ENCODE measurements around the gene BRD3OS. TPM values are rescaled to one million over a fixed set of nuclear protein-coding genes. Genes with fewer than 3 reads are reported as not detected.

The BRD3OS gene
- total RNA-seq, 1 experiment from 2014 or later, result 13.5 TPM

- Histone ChIP-seq H3K4me3 (ENCODE audit: low read depth, low read length, poor library complexity, severe bottlenecking) (no peak overlapping the region), H3K27ac (ENCODE audit: low read depth, low read length, poor library complexity, severe bottlenecking) (no peak overlapping the region), H3K4me1 (ENCODE audit: insufficient read depth, low read length, poor library complexity, severe bottlenecking) (no peaks in the 10 kb centered on the region), H3K27me3 (replicated peaks; ENCODE audit: insufficient read depth, low read depth, low read length, poor library complexity) (no peaks in the 10 kb centered on the region), H3K36me3 (ENCODE audit: insufficient read depth, low read length, poor library complexity, severe bottlenecking) (peaks cover 62% of the 10 kb centered on the region), H3K9me3 (ENCODE audit: low read depth, low read length, poor library complexity, severe bottlenecking) (no peaks in the 10 kb centered on the region)
- intact Hi-C loops (cut with micrococcal nuclease; ENCODE audit: unreplicated experiment), result no loop called here
- ChIA-PET POLR2A (ENCODE audit: low non-redundant PET) (no interaction called here), CTCF (no interaction called here)
- no peak for DNase-seq (ENCODE audit: low spot score)
- no TSS peak for BruUV-seq (replicated peaks)
- TF ChIP-seq EZH2 (IDR thresholded peaks at IDR 0.05; ENCODE audit: borderline replicate concordance, low read depth, low read length, poor library complexity, severe bottlenecking), result no peak
- TF ChIP-seq CTCF (conservative IDR thresholded peaks at IDR 0.05; ENCODE audit: low read depth, low read length), result no peak
These were observed 14.9 kb downstream of the BRD3OS start for GRCh38 chr9:134040176-134040565.

DNA sequence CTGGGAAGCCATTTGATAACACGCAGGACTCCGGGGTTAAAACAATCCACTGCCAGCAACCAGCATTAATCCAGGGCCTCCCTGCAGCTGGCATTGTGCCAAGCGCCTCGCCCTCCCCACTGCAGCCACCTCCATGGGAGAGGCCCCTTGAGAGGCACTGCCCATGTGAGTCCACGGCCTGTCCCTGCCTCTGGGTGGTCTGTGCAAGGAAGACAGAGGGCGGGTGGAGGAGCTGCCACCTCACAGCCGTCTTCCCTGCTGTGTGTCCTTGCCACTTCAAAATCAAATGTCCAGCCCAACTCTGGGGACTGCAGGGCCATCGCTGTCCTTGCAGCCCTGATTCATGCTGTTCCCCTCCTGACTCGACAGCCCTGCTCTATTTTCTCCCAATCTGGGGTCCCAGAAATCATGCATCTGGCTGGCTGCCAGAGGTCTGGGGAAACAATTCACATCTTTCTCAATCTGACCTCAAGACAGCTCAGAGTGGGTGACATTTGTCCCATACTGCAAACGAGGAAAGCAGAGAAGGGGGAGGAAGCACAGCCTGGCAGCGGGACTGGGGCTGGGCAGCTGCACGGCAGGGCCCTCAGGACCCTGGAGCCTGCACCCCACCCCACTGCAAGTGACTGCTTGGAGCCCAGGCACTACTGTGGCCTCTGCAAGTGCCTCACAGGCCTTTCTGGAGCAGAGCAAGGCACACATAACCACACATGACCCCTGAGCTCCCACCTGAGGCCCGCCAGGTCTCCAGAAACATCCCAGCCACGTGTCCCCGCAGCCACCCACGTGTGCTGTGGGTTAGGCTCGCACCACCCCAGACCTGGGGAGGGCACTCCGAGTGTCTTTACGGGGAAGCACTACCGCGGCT is 15.7 kb downstream of the BRD3OS start:
- ChIA-PET POLR2A (ENCODE audit: low non-redundant PET) (no interaction called here), CTCF (no interaction called here)

GRCh38 chr9:134041649-134041962 is 16.3 kb downstream of the BRD3OS start:
- no peaks in the 10 kb centered on the region for H3K9me3 ChIP-seq (ENCODE audit: low read depth, low read length, poor library complexity, severe bottlenecking)
- no peaks in the 10 kb centered on the region for H3K27me3 ChIP-seq (replicated peaks; ENCODE audit: insufficient read depth, low read depth, low read length, poor library complexity)
- no peak for TF ChIP-seq CTCF (conservative IDR thresholded peaks at IDR 0.05; ENCODE audit: low read depth, low read length)
- no peak for TF ChIP-seq EZH2 (IDR thresholded peaks at IDR 0.05; ENCODE audit: borderline replicate concordance, low read depth, low read length, poor library complexity, severe bottlenecking)
- ChIA-PET CTCF (no interaction called here), POLR2A (ENCODE audit: low non-redundant PET) (no interaction called here)
- intact Hi-C loops (cut with micrococcal nuclease; ENCODE audit: unreplicated experiment), result no loop called here
- no peak overlapping the region for H3K4me3 ChIP-seq (ENCODE audit: low read depth, low read length, poor library complexity, severe bottlenecking)
- peaks cover 54% of the 10 kb centered on the region for H3K36me3 ChIP-seq (ENCODE audit: insufficient read depth, low read length, poor library complexity, severe bottlenecking)
- BruUV-seq (replicated peaks), result no TSS peak
- H3K27ac ChIP-seq (ENCODE audit: low read depth, low read length, poor library complexity, severe bottlenecking), result no peak overlapping the region
- H3K4me1 ChIP-seq (ENCODE audit: insufficient read depth, low read length, poor library complexity, severe bottlenecking), result no peaks in the 10 kb centered on the region
- DNase-seq (ENCODE audit: low spot score), result no peak

More for the DNA sequence above, 15.7 kb downstream of the BRD3OS start:
- intact Hi-C loops (cut with micrococcal nuclease; ENCODE audit: unreplicated experiment), result no loop called here
- no peaks in the 10 kb centered on the region for H3K9me3 ChIP-seq (ENCODE audit: low read depth, low read length, poor library complexity, severe bottlenecking)
- H3K4me1 ChIP-seq (ENCODE audit: insufficient read depth, low read length, poor library complexity, severe bottlenecking), result no peaks in the 10 kb centered on the region
- no peak overlapping the region for H3K27ac ChIP-seq (ENCODE audit: low read depth, low read length, poor library complexity, severe bottlenecking)
- peaks cover 59% of the 10 kb centered on the region for H3K36me3 ChIP-seq (ENCODE audit: insufficient read depth, low read length, poor library complexity, severe bottlenecking)
- H3K27me3 ChIP-seq (replicated peaks; ENCODE audit: insufficient read depth, low read depth, low read length, poor library complexity), result no peaks in the 10 kb centered on the region
- DNase-seq (ENCODE audit: low spot score), result no peak
- BruUV-seq (replicated peaks), result no TSS peak
- H3K4me3 ChIP-seq (ENCODE audit: low read depth, low read length, poor library complexity, severe bottlenecking), result no peak overlapping the region
- TF ChIP-seq CTCF (conservative IDR thresholded peaks at IDR 0.05; ENCODE audit: low read depth, low read length) (no peak), EZH2 (IDR thresholded peaks at IDR 0.05; ENCODE audit: borderline replicate concordance, low read depth, low read length, poor library complexity, severe bottlenecking) (no peak)
